ENCODE results near the gene ORMDL3.

GRCh38 chr17:39872751-39873150, 54.6 kb downstream of the ORMDL3 start:
- TF ChIP-seq, protein P1, sequence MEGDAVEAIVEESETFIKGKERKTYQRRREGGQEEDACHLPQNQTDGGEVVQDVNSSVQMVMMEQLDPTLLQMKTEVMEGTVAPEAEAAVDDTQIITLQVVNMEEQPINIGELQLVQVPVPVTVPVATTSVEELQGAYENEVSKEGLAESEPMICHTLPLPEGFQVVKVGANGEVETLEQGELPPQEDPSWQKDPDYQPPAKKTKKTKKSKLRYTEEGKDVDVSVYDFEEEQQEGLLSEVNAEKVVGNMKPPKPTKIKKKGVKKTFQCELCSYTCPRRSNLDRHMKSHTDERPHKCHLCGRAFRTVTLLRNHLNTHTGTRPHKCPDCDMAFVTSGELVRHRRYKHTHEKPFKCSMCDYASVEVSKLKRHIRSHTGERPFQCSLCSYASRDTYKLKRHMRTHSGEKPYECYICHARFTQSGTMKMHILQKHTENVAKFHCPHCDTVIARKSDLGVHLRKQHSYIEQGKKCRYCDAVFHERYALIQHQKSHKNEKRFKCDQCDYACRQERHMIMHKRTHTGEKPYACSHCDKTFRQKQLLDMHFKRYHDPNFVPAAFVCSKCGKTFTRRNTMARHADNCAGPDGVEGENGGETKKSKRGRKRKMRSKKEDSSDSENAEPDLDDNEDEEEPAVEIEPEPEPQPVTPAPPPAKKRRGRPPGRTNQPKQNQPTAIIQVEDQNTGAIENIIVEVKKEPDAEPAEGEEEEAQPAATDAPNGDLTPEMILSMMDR (conservative IDR thresholded peaks at IDR 0.05 in 1 of 2, IDR thresholded peaks at IDR 0.05 in 1 of 2; ENCODE audit: low read depth in 1 of 2, low read length in 2 of 2), result peak in 1 of 2 donors; percentile 25
- TF ChIP-seq EZH2 (IDR thresholded peaks at IDR 0.05; ENCODE audit: low read length, missing control alignments), result no peak
